GM19395 (cell line): ENCODE data around the gene TBC1D9.
A peak's percentile ranks its signal among the peaks of the same experiment; 100 is the strongest.
"Not testable (repeated sequence)": the region's sequence is repeated elsewhere in the genome, so short reads cannot be mapped to it uniquely, and the experiment has no call there.

Experiments used
- ATAC-seq: cut with Tn5 transposase; IDR thresholded peaks from one replicate; pipeline ENCODE4 v1.9.1; 2021; ENCODE audit warnings: mild to moderate bottlenecking, moderate library complexity; ENCODE audit not compliant: unreplicated experiment

Gene TBC1D9

GRCh38 chr4:140754918-140755773 lies 1.0 kb downstream of the TBC1D9 start:
- ATAC-seq: no peak

DNA sequence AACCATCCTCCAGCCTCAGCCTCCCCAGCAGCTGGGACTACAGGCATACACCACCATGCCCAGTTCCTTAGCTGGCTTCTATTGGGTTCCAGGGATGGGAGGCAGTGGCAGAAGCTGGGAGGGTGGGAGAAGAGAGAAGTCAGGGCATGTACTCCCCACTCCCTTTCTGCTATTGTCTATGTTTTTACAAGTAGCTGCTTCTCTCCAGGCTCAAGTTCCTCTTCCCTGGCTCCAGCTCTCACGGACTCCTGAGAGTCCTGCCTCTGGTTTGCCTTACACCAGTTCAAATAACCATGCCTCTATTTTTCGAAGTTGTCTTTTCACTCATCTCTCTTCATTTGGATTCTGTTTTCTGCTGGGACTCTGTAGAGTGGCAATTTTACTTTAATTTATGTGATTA lies 2.9 kb downstream of the TBC1D9 start:
- ATAC-seq: no peak

GRCh38 chr4:140752291-140753068 lies 3.7 kb downstream of the TBC1D9 start:
- no peak for ATAC-seq

DNA sequence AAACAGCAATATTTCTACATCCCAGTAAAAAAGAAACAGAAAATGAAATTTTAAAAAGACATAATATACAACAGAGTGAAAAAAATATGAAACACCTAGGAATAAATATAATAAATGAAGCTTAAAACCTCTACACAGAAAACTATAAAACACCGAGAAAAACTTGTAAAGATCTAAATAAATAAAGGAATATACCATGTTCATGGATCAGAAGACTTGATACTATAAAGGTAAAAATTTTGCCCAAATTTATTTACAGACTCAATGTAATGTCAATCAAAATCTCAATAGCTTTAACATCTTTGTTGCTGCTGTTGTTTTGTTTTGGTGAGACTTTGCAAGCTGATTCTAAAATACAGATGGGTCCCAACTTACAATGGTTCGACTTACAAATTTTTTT lies 5.7 kb downstream of the TBC1D9 start:
- ATAC-seq: no peak

DNA sequence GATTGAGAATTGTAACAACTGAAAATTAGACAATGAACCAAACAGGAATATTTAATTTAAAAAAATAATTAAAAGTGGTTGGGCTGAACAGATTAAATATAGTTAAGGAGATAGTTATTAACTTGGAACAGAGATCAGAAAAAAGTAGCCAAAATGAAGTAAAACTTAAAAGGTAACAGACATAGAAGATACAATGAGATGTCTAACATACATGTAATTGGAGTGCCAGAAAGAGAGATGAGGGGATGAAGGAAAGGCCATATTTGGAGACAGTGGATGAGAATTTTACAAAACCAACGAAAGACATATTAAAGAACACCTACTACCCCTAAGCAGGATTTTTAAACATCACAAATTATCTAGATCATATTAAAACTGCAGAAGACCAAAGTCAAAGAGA lies 8.0 kb downstream of the TBC1D9 start:
- no peak for ATAC-seq

DNA sequence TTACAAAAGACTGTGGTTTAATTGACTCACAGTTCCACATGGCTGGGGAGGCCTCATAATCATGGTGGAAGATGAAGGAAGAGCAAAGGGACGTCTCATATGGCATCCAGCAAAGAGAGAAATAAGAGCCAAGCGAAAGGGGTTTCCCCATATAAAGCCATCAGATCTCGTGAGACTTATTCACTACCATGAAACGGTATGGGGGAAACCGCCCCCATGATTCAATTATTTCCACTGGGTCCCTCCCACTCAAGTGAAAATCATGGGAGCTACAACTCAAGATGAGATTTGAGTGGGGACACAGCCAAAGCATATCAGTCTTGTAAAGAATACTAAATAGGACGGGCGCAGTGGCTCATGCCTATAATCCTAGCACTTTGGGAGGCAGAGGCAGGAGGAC lies 9.6 kb downstream of the TBC1D9 start:
- not testable (repeated sequence) for ATAC-seq

GRCh38 chr4:140744421-140744820 lies 11.8 kb downstream of the TBC1D9 start:
- ATAC-seq: no peak

DNA sequence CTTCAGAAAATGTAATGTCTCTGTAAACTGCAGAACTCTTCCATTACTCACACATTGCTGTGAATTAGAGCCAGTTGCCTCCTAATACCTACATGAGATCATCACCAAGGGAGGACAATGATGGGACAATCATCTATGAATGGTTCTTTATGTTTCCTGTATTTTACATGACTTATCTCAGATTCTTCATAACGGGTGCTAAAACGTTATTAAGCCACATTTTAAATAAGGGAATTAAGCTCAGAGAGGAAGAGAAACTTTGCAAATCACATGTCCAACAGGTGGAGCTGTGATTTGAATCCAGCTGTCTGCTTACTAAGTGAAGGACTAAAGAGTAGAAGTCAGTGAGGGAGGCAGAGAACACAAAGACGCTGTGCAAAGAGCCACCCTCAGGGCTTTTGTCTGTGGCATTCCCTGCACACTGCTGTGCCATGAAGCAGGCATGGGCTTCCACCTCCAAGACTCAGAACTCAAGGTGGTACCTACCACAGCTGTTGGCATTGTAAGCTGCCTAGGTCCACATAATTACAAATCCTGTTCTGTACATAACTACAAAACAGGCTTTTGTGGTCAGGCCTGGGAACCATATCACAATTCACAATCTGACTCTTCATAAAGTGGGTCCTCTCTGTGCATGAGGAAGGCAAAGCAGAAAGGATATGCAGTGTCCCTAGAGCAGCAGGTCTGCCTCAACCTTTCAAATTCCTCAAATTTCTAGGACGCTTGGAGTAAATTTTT lies 12.8 kb downstream of the TBC1D9 start:
- peak; percentile 81 for ATAC-seq

GRCh38 chr4:140742838-140743193 lies 13.4 kb downstream of the TBC1D9 start:
- peak; percentile 37 for ATAC-seq

DNA sequence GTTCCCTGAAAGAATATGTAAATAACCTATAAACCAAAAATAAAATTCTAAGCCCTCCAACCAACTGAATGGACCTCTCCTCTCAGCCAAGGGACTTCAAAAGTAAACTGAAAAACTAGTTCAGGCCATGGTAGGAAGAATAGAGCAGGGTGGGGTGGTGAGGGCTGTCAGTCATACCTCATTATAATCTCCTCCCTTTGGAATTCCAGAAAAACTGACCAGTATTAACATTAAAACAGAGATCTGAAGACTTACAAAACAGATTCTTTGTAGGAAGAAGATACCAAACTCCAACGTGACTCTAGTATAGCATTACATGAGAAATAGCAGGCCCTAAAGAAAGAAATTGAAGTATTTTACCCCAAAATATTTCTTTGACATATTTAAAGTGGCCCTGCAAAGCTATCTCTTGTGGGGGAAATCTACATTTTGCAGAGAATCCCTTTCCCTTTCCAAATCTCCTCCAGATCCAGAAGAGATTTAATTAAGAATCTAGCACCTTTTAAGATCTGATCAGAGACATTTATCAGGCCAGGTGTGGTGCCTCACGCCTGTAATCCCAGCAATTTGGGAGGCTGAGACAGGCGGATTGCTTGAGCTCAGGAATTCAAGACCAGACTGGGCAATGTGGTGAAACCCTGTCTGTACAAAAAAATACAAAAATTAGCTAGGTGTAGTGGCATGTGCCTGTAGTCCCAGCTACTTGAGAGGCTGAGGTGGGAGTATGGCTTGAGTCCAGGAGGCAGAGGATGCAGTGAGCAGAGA lies 15.1 kb downstream of the TBC1D9 start:
- ATAC-seq: no peak

- no peak for ATAC-seq
Observed at GRCh38 chr4:140740422-140740821, 15.8 kb downstream of the TBC1D9 start.

- ATAC-seq: no peak
Observed at GRCh38 chr4:140739971-140740370, 16.2 kb downstream of the TBC1D9 start.

GRCh38 chr4:140738139-140738538 lies 18.0 kb downstream of the TBC1D9 start:
- no peak for ATAC-seq

DNA sequence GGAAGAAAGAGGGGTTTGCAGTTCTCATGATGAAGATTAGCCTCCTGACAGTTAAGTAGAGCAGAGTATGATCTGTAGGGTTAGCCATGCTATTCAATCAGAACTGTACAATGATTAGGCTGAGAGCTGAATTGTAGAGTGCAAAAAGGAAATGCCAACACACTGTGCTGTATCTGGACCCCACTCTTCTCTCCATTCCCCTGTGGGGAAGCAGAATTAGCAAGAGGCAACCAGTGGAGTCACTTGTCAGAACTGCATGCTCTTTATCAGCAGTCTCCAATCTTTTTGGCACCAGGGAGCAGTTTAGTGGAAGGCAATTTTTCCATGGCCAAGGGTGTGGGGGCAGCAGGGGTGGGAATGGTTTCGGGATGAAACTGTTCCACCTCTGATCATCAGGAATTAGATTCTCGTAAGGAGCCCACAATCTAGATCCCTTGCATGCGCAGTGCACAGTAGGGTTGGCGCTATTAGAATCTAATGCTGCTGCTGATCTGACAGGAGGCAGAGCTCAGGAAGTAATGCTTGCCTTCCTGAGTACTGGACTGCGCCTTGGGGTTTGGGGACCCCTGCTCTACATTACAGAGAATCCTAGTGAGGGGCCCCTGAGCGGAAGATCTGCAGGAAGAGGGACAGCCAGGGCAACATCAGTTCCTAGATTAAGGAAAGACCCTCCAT lies 19.4 kb downstream of the TBC1D9 start:
- no peak for ATAC-seq

GRCh38 chr4:140735779-140736391 lies 20.3 kb downstream of the TBC1D9 start:
- ATAC-seq: no peak

GRCh38 chr4:140735317-140735716 lies 20.9 kb downstream of the TBC1D9 start:
- no peak for ATAC-seq

- ATAC-seq: no peak
Observed at GRCh38 chr4:140732780-140733179, 23.4 kb downstream of the TBC1D9 start.

DNA sequence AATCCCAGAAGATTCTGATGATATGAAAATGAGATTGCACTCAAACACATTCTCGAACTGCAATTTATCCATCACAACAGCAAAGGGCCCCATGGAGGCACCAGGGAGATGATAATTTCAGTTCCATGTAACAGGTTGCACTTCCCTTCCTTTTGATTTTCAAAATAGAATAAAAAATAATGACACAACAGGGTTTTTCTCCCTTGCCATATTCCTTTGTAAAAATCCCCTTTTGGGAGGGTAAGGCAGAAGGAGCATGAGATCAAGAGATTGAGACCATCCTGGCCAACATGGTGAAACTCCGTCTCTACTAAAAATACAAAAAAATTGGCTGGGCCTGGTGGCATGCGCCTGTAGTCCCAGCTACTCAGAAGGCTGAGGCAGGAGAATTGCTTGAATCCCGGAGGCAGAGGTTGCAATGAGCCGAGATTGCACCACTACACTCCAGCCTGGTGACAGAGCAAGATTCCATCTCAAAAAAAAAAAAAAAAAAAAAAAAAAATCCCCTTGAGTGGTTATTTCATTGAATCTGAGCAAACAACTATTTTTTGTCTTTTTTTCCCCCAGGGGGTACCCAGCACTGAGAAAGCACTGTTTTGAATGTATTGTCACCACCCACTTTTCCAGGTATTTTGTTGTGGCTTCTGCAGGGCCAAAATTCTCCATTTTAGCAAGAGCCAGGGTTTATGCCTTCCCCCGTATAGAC lies 26.7 kb downstream of the TBC1D9 start:
- ATAC-seq: no peak
